ENCODE data around the gene BCR.

DNA sequence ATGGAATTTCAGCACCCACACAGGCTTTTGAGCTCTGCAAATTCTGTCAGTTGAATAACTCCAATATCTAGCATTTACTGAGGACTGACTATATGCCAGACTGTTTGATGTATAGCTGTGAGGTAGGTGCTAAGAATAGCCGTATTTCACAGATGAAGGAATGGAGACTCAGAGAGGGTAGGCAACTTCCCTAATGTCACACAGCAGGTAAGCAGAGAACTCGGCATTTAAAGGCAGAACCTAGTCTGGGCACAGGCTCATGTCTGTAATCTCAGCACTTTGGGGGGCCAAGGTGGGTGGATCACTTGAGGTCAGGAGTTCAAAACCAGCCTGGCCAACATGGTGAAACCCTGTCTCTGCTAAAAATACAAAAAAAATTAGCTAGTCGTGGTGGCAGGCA is 184.1 kb downstream of the BCR start:
- TF ChIP-seq, protein P1, sequence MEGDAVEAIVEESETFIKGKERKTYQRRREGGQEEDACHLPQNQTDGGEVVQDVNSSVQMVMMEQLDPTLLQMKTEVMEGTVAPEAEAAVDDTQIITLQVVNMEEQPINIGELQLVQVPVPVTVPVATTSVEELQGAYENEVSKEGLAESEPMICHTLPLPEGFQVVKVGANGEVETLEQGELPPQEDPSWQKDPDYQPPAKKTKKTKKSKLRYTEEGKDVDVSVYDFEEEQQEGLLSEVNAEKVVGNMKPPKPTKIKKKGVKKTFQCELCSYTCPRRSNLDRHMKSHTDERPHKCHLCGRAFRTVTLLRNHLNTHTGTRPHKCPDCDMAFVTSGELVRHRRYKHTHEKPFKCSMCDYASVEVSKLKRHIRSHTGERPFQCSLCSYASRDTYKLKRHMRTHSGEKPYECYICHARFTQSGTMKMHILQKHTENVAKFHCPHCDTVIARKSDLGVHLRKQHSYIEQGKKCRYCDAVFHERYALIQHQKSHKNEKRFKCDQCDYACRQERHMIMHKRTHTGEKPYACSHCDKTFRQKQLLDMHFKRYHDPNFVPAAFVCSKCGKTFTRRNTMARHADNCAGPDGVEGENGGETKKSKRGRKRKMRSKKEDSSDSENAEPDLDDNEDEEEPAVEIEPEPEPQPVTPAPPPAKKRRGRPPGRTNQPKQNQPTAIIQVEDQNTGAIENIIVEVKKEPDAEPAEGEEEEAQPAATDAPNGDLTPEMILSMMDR (IDR thresholded peaks at IDR 0.05; ENCODE audit: low read depth, low read length): no peak
- TF ChIP-seq POLR2A (IDR thresholded peaks at IDR 0.05; ENCODE audit: extremely low read depth, insufficient read length) (no peak), MYC (IDR thresholded peaks at IDR 0.05; ENCODE audit: low read depth, low read length) (no peak)
- TF ChIP-seq, protein P2, sequence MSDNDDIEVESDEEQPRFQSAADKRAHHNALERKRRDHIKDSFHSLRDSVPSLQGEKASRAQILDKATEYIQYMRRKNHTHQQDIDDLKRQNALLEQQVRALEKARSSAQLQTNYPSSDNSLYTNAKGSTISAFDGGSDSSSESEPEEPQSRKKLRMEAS (IDR thresholded peaks at IDR 0.05; ENCODE audit: low read depth, low read length): no peak

All from NB4 (cell line).